H1 (cell line): ENCODE measurements around the gene NFXL1. TPM values are rescaled to one million over a fixed set of nuclear protein-coding genes. Genes with fewer than 3 reads are reported as not detected.

ENCODE experiments used
- CTCF ChIA-PET: fragments of 300-600 bp; sonication (Branson Sonifier 250); formaldehyde crosslinking; loops from one replicate; lab custom pipeline; 2021; ENCODE audit not compliant: partially characterized antibody; lab: Charles Lee
- POLR2A ChIA-PET: fragments of 300-600 bp; sonication (Branson Sonifier 250); formaldehyde crosslinking; loops from one replicate; lab custom pipeline; 2021; ENCODE audit warnings: inconsistent platforms; ENCODE audit not compliant: partially characterized antibody; lab: Charles Lee
- DNase-seq, 2 experiments: peaks; one replicate each; pipeline versions ENCODE4 v3.0.0 to v3.0.0-alpha.2; 2010 to 2022; ENCODE audit warnings: low spot score in 2 of 2, low read depth in 1 of 2, mixed read lengths in 1 of 2
- FAIRE-seq: peaks from 2 replicates; lab custom pipeline; 2011; peaks lifted over from hg19 to GRCh38; lab: Jason Lieb, UNC
- H2AFZ ChIP-seq: 2 replicates; pipeline ENCODE4 v1.8.1; 2012; ENCODE audit warnings: low read length, inconsistent platforms
- H2AK5ac ChIP-seq: 2 replicates; pipeline ENCODE4 v1.6.1; 2013; ENCODE audit warnings: low read depth, low read length
- H2BK120ac ChIP-seq: replicated peaks from 2 replicates; pipeline ENCODE3; 2013; ENCODE audit warnings: low read depth, low read length, inconsistent platforms
- H2BK12ac ChIP-seq: 2 replicates; pipeline ENCODE4 v1.6.1; 2013; ENCODE audit warnings: low read depth, low read length
- H2BK15ac ChIP-seq: 2 replicates; pipeline ENCODE4 v1.6.1; 2013; ENCODE audit warnings: low read length
- H2BK20ac ChIP-seq: 2 replicates; pipeline ENCODE4 v1.6.1; 2013; ENCODE audit warnings: low read length
- H2BK5ac ChIP-seq: 2 replicates; pipeline ENCODE4 v1.6.1; 2013; ENCODE audit warnings: low read depth, low read length
- H3K14ac ChIP-seq: 2 replicates; pipeline ENCODE4 v1.6.1; 2013; ENCODE audit warnings: inconsistent platforms; ENCODE audit not compliant: insufficient read length
- H3K18ac ChIP-seq: 2 replicates; pipeline ENCODE4 v1.6.1; 2013; ENCODE audit warnings: low read length; ENCODE audit errors: extremely low read depth
- H3K23ac ChIP-seq: 2 replicates; pipeline ENCODE4 v1.6.1; 2013; ENCODE audit warnings: inconsistent platforms; ENCODE audit not compliant: insufficient read length
- H3K23me2 ChIP-seq: 2 replicates; pipeline ENCODE4 v1.6.1; 2013; ENCODE audit warnings: low read depth, low read length
- H3K27ac ChIP-seq: 2 replicates; pipeline ENCODE4 v1.6.1; 2011; ENCODE audit warnings: low read depth, low read length, inconsistent platforms
- H3K27me3 ChIP-seq, 4 experiments: replicated peaks in 1 of 4; 1 replicate in 1 of 4; 2 replicates in 3 of 4; pipeline versions ENCODE4 v1.6.1 to v1.8.1; 2011 to 2013; ENCODE audit warnings: low read length in 3 of 4, mild to moderate bottlenecking in 3 of 4, inconsistent platforms in 2 of 4, mixed read lengths in 2 of 4, moderate library complexity in 1 of 4; ENCODE audit not compliant: control insufficient read depth in 3 of 4, insufficient read depth in 3 of 4; ENCODE audit errors: extremely low read depth in 1 of 4
- H3K36me3 ChIP-seq, 4 experiments: 2 replicates each; pipeline versions ENCODE4 v1.6.1 to v1.8.1; 2011 to 2013; ENCODE audit warnings: mild to moderate bottlenecking in 4 of 4, low read length in 3 of 4, moderate library complexity in 2 of 4, control low read depth in 1 of 4, inconsistent platforms in 1 of 4; ENCODE audit not compliant: insufficient read depth in 4 of 4, control insufficient read depth in 2 of 4
- H3K4ac ChIP-seq: replicated peaks from 2 replicates; pipeline ENCODE3; 2013; ENCODE audit warnings: low read length, low read depth, mixed read lengths, inconsistent platforms; ENCODE audit not compliant: insufficient read length
- H3K4me1 ChIP-seq, 4 experiments: replicated peaks in 1 of 4; 1 replicate in 1 of 4; 2 replicates in 3 of 4; pipeline versions ENCODE4 v1.6.1 to v1.8.1; 2011 to 2013; ENCODE audit warnings: low read length in 3 of 4, inconsistent platforms in 2 of 4, mixed read lengths in 1 of 4; ENCODE audit not compliant: insufficient read depth in 4 of 4, control insufficient read depth in 3 of 4
- H3K4me2 ChIP-seq, 2 experiments: 2 replicates each; pipeline versions ENCODE4 v1.6.1 to v1.8.1; 2011 to 2013; ENCODE audit warnings: low read depth in 2 of 2, low read length in 2 of 2, control low read depth in 1 of 2, inconsistent platforms in 1 of 2, mild to moderate bottlenecking in 1 of 2; ENCODE audit not compliant: insufficient read depth in 1 of 2
- H3K4me3 ChIP-seq, 4 experiments: fragments of 200-600, 300-600 bp in 1 of 4; sonication (generic), shearing (Covaris generic), sonication (Bioruptor Twin) in 1 of 4; 2 replicates each; pipeline versions ENCODE4 v1.5.1 to v1.8.1; 2011 to 2016; ENCODE audit warnings: low read length in 4 of 4, low read depth in 3 of 4, control low read depth in 2 of 4, inconsistent platforms in 2 of 4, mild to moderate bottlenecking in 2 of 4, mixed read lengths in 1 of 4, moderate library complexity in 1 of 4; ENCODE audit not compliant: insufficient read depth in 2 of 4; ENCODE audit errors: extremely low read depth in 1 of 4
- H3K56ac ChIP-seq: replicated peaks from 2 replicates; pipeline ENCODE3; 2013; ENCODE audit warnings: low read depth, mild to moderate bottlenecking, mixed read lengths, low read length, inconsistent platforms; ENCODE audit not compliant: insufficient read length
- H3K79me1 ChIP-seq: 2 replicates; pipeline ENCODE4 v1.6.1; 2013; ENCODE audit warnings: low read depth, low read length, control low read depth
- H3K79me2 ChIP-seq, 2 experiments: 2 replicates each; pipeline versions ENCODE4 v1.6.1 to v1.8.1; 2012 to 2013; ENCODE audit warnings: low read length in 2 of 2, mild to moderate bottlenecking in 2 of 2, inconsistent platforms in 1 of 2; ENCODE audit not compliant: insufficient read depth in 2 of 2, control insufficient read depth in 1 of 2
- H3K9ac ChIP-seq, 4 experiments: replicated peaks in 1 of 4; 1 replicate in 1 of 4; 2 replicates in 3 of 4; pipeline versions ENCODE4 v1.6.1 to v1.8.1; 2011 to 2013; ENCODE audit warnings: low read depth in 3 of 4, low read length in 3 of 4, control low read depth in 2 of 4, mild to moderate bottlenecking in 2 of 4, moderate library complexity in 2 of 4, inconsistent platforms in 1 of 4; ENCODE audit errors: extremely low read depth in 1 of 4
- H3K9me3 ChIP-seq, 2 experiments: 2 replicates each; pipeline versions ENCODE4 v1.6.1 to v1.8.1; 2012 to 2013; ENCODE audit warnings: mild to moderate bottlenecking in 2 of 2, moderate library complexity in 2 of 2, control low read depth in 1 of 2, inconsistent platforms in 1 of 2, low read depth in 1 of 2, low read length in 1 of 2, mixed read lengths in 1 of 2; ENCODE audit not compliant: insufficient read depth in 2 of 2
- H4K20me1 ChIP-seq, 2 experiments: replicated peaks in 1 of 2; 2 replicates each; pipeline versions ENCODE3 to v1.8.1; 2011 to 2013; ENCODE audit warnings: inconsistent platforms in 2 of 2, low read length in 2 of 2, mild to moderate bottlenecking in 1 of 2; ENCODE audit not compliant: insufficient read depth in 2 of 2, control insufficient read depth in 1 of 2
- H4K5ac ChIP-seq: 2 replicates; pipeline ENCODE4 v1.6.1; 2013; ENCODE audit warnings: low read length, low read depth, mixed read lengths, inconsistent platforms; ENCODE audit not compliant: insufficient read length
- H4K8ac ChIP-seq: 2 replicates; pipeline ENCODE4 v1.8.0; 2013; ENCODE audit warnings: mild to moderate bottlenecking, moderate library complexity, low read length, inconsistent platforms; ENCODE audit not compliant: insufficient read depth; ENCODE audit errors: extremely low read depth
- H4K91ac ChIP-seq: replicated peaks from 2 replicates; pipeline ENCODE3; 2013; ENCODE audit warnings: low read length, mixed read lengths, inconsistent platforms; ENCODE audit not compliant: insufficient read length
- CHD1 ChIP-seq: IDR thresholded peaks from 2 replicates; pipeline ENCODE4 v1.6.1; 2012; ENCODE audit warnings: low read depth, low read length, improper control_type of control experiment
- CTBP2 ChIP-seq: IDR thresholded peaks from 2 replicates; pipeline ENCODE4 v1.7.0; 2011; ENCODE audit warnings: borderline replicate concordance, mild to moderate bottlenecking, moderate library complexity, mixed read lengths, low read length; ENCODE audit not compliant: insufficient read depth, insufficient read length
- EGR1 ChIP-seq: IDR thresholded peaks from 2 replicates; pipeline ENCODE4 v1.6.1; 2011; ENCODE audit warnings: low read depth, low read length, borderline replicate concordance
- WGBS, 2 experiments: shearing (Covaris generic) in 1 of 2; methylation state at CpG; one replicate each; pipeline versions ENCODE4 v1.1.6 to v1.1.7; 2013 to 2015; ENCODE audit warnings: low lambda C conversion rate in 2 of 2, mixed read lengths in 2 of 2, inconsistent platforms in 1 of 2, low coverage in 1 of 2, missing lambda C conversion rate in 1 of 2; ENCODE audit not compliant: insufficient replicate concordance in 2 of 2, insufficient coverage in 1 of 2, insufficient read length in 1 of 2; ENCODE audit errors: extremely low coverage in 1 of 2, missing lambda C conversion rate in 1 of 2; 5-methylcytosine and 5-hydroxymethylcytosine counted together
- polyA plus RNA-seq, 7 experiments: library from polyadenylated mRNA; depleted of rRNA in 3 of 7; stranded (reverse) in 5 of 7; unstranded in 2 of 7; fragments of >200 nt in 5 of 7; fragments of 200-250 nt in 2 of 7; gene quantifications; 1 replicate in 5 of 7; 2 replicates in 1 of 7; 4 replicates in 1 of 7; pipeline versions ENCODE4 v1.2.1 to v1.2.3, GENCODE V29; 2011 to 2013; ENCODE audit warnings: missing spikeins in 2 of 7, mixed read lengths in 2 of 7
- total RNA-seq: library from RNA; stranded (reverse); fragmentation: NEBNext Ultra II Directional; extraction: Animal tissue kit (Norgen Biotek cat#: 25700); gene quantifications from 2 replicates; pipeline ENCODE4 v1.2.1, GENCODE V29; 2021
- TF ChIP-seq, protein P1 (sequence below): IDR thresholded peaks from 2 replicates; pipeline ENCODE4 v1.6.1; 2011; ENCODE audit warnings: low read depth, mild to moderate bottlenecking, low read length; ENCODE audit not compliant: insufficient read depth

The NFXL1 gene
- total and polyA plus RNA-seq, 2 of the 8 experiments (the other 6 are each of a cell fraction or from before 2014, with no cell fraction given), result 10.0 to 29.5 TPM

DNA sequence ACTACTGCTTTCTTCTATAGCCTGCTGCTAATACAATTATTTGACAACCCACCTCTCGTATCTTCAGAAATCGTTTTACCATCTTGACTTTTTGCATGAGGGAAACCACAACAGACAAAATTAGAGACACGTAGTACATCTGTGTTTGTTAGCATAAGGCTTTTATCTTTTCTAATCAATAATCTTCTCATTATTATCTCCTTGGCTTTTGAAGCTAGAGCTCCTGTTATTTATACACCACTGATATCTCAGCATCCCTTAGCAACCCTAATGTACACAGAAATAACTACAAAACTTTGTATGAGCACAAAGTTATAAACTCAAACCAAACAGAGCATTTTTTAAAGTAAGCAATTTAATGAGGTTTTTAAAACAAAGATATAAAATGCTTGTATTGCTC is 116.2 kb downstream of the NFXL1 start:
- CTCF ChIA-PET, result no interaction called here
- H2BK15ac ChIP-seq, result no peak overlapping the region
- no peak overlapping the region for H4K8ac ChIP-seq
- no peaks in the 10 kb centered on the region for H3K23me2 ChIP-seq
- H3K18ac ChIP-seq, result no peak overlapping the region
- H3K4me2 ChIP-seq, result no peak overlapping the region
- TF ChIP-seq CHD1 (no peak), CTBP2 (no peak), EGR1 (no peak)
- TF ChIP-seq, protein P1, sequence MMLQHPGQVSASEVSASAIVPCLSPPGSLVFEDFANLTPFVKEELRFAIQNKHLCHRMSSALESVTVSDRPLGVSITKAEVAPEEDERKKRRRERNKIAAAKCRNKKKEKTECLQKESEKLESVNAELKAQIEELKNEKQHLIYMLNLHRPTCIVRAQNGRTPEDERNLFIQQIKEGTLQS, result no peak
- H3K14ac ChIP-seq, result no peak overlapping the region
- FAIRE-seq, result no peak
- no peak overlapping the region for H2BK5ac ChIP-seq
- H4K5ac ChIP-seq, result no peak overlapping the region
- no peaks in the 10 kb centered on the region for H3K4me1 ChIP-seq
- H2BK120ac ChIP-seq, result no peak overlapping the region
- no peak overlapping the region for H2AFZ ChIP-seq
- no peaks in the 10 kb centered on the region for H3K9me3 ChIP-seq
- no peaks in the 10 kb centered on the region for H3K79me2 ChIP-seq
- H2BK12ac ChIP-seq, result no peak overlapping the region
- H3K79me1 ChIP-seq, result no peaks in the 10 kb centered on the region
- H3K9ac ChIP-seq, result no peak overlapping the region
- 86% methylated on average over 3 of the region's 3 CpGs; no CpG with 5 or more reads in 1 of the 2 experiments for WGBS, 2 experiments
- H3K27me3 ChIP-seq, result no peaks in the 10 kb centered on the region
- no peak overlapping the region for H3K56ac ChIP-seq
- no peak overlapping the region for H2BK20ac ChIP-seq
- POLR2A ChIA-PET, result no interaction called here
- H3K27ac ChIP-seq, result no peak overlapping the region
- H3K4me3 ChIP-seq, result no peak overlapping the region
- no peaks in the 10 kb centered on the region for H4K20me1 ChIP-seq
- no peaks in the 10 kb centered on the region for H3K36me3 ChIP-seq
- no peak overlapping the region for H4K91ac ChIP-seq
- no peak for DNase-seq
- H3K4ac ChIP-seq, result no peak overlapping the region
- H2AK5ac ChIP-seq, result no peak overlapping the region
- no peak overlapping the region for H3K23ac ChIP-seq

Other genes with a start within 250 kb of the NFXL1 start
- gene CORIN, start 76.5 kb downstream of the NFXL1 start, total RNA-seq, result 0.17 and 0.32 TPM in 2 replicates
- 0.09 and 0.17 TPM in 2 replicates for gene CORIN, start 76.5 kb downstream of the NFXL1 start, polyA plus RNA-seq (2011; rRNA removed)
- gene CNGA1, start 102.1 kb upstream of the NFXL1 start, total RNA-seq, result 0.52 and 0.54 TPM in 2 replicates
- 0.17 and 0.63 TPM in 2 replicates for gene CNGA1, start 102.1 kb upstream of the NFXL1 start, polyA plus RNA-seq (2011; rRNA removed)
- 4.9 and 5.2 TPM in 2 replicates for gene NIPAL1, start 102.2 kb upstream of the NFXL1 start, total RNA-seq
- 1.4 and 1.7 TPM in 2 replicates for gene NIPAL1, start 102.2 kb upstream of the NFXL1 start, polyA plus RNA-seq (2011; rRNA removed)
- gene TXK, start 219.7 kb upstream of the NFXL1 start, total RNA-seq, result not detected in 2 replicates
- gene TXK, start 219.7 kb upstream of the NFXL1 start, polyA plus RNA-seq (2011; rRNA removed), result not detected in 2 replicates